ENCODE data around the gene BAG5. TPM values are rescaled to one million over a fixed set of nuclear protein-coding genes. Genes with fewer than 3 reads are reported as not detected.

The BAG5 gene
- total RNA-seq, 1 experiment from 2014 or later = 29.2 TPM

DNA sequence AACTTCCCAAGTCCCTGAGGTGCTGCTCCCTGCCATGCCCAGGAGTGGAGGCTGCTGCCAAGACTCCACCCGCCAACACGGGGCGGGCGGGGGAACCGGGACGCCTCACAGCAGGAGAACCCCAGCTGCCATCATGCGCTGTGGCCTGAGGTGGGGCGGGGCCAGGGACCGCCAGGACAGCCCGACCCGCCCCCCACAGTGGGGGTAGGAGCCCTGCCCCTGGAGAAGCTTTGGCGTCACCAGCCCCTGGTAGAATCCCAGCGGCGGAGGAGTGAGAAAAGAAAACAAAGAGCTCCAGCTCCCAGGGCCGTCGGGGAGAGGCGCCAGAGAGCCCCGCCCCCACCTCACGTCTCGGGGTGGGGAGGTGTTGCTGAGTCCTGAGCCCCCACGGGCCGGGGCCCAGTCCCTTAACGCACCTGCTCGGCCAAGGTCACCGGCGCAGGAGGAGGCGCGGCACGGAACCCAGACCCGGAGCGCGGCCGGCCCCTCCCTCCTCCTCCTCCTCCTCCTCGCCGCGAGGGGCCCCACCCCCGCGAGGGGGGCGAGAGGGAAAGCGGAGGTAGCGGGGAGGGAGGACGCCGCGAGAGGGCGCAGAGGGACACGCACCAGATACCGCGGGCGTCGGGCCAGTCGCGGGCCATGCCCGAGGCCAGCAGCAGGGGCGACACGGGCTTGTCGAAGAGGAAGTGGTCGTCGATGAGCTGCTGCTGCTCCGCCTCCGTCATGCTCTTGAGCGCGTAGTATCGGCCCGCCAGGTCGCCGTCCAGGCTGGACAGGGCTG lies 41.6 kb downstream of the BAG5 start (continued):
- TF ChIP-seq ZBTB43 (CRISPR knock-in tag; IDR thresholded peaks at IDR 0.05) (peak; percentile 86), PREB (CRISPR knock-in tag; IDR thresholded peaks at IDR 0.05; ENCODE audit: borderline replicate concordance) (no peak), ZNF232 (CRISPR knock-in tag; IDR thresholded peaks at IDR 0.05) (peak; percentile 77; the same call in 1 of the 2 replicates), KAT7 (CRISPR knock-in tag; IDR thresholded peaks at IDR 0.05; ENCODE audit: borderline replicate concordance) (no peak), NR2C2 (CRISPR knock-in tag; IDR thresholded peaks at IDR 0.05) (no peak), ZNF121 (CRISPR knock-in tag; IDR thresholded peaks at IDR 0.05) (no peak), OVOL2 (CRISPR knock-in tag; IDR thresholded peaks at IDR 0.05; ENCODE audit: borderline replicate concordance) (no peak), RELA (CRISPR knock-in tag; IDR thresholded peaks at IDR 0.05; ENCODE audit: borderline replicate concordance) (no peak), ARID4B (CRISPR knock-in tag; IDR thresholded peaks at IDR 0.05; ENCODE audit: borderline replicate concordance) (peak; percentile 55; the same call in 1 of the 2 replicates), E2F1 (CRISPR knock-in tag; IDR thresholded peaks at IDR 0.05) (no peak), CDX4 (CRISPR knock-in tag; IDR thresholded peaks at IDR 0.05; ENCODE audit: borderline replicate concordance) (no peak), ZNF671 (CRISPR knock-in tag; IDR thresholded peaks at IDR 0.05) (no peak), GTF2I (CRISPR knock-in tag; conservative IDR thresholded peaks at IDR 0.05) (no peak), ZBTB21 (CRISPR knock-in tag; IDR thresholded peaks at IDR 0.05; ENCODE audit: borderline replicate concordance) (no peak), NFE2L1 (CRISPR knock-in tag; IDR thresholded peaks at IDR 0.05) (peak; percentile 54; the same call in 1 of the 2 replicates), STAT6 (CRISPR knock-in tag; conservative IDR thresholded peaks at IDR 0.05; ENCODE audit: low read depth) (no peak)
- TF ChIP-seq, protein P1, sequence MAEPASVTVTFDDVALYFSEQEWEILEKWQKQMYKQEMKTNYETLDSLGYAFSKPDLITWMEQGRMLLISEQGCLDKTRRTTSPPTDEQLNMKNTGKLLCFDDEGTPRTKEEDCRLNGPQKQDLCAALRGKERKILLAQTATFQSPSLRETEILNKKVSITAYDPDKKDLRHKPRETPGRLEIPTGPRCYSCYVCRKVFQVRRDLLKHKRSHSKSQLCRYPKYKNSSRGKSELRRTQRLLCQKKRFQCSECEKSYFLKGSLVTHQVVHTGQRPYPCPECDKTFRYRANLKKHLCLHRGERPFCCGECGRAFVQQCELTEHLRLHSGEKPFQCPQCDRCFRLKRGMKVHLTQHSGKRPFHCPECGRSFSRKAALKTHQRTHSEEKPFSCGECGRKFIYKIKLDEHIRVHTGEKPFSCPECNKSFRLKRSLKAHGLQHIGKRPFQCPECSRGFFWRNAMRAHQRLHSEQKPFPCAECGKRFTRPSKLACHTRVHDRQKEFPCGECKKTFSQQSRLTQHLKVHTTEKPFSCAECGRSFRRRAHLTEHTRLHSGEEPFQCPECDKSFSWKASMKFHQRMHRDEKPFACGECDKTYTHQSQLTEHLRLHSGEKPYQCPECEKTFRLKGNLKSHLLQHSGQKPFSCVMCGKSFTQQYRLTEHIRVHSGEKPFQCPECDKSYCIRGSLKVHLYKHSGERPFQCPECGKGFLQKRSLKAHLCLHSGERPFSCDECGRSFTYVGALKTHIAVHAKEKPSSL (CRISPR knock-in tag; conservative IDR thresholded peaks at IDR 0.05) = no peak
- TF ChIP-seq, protein P2, sequence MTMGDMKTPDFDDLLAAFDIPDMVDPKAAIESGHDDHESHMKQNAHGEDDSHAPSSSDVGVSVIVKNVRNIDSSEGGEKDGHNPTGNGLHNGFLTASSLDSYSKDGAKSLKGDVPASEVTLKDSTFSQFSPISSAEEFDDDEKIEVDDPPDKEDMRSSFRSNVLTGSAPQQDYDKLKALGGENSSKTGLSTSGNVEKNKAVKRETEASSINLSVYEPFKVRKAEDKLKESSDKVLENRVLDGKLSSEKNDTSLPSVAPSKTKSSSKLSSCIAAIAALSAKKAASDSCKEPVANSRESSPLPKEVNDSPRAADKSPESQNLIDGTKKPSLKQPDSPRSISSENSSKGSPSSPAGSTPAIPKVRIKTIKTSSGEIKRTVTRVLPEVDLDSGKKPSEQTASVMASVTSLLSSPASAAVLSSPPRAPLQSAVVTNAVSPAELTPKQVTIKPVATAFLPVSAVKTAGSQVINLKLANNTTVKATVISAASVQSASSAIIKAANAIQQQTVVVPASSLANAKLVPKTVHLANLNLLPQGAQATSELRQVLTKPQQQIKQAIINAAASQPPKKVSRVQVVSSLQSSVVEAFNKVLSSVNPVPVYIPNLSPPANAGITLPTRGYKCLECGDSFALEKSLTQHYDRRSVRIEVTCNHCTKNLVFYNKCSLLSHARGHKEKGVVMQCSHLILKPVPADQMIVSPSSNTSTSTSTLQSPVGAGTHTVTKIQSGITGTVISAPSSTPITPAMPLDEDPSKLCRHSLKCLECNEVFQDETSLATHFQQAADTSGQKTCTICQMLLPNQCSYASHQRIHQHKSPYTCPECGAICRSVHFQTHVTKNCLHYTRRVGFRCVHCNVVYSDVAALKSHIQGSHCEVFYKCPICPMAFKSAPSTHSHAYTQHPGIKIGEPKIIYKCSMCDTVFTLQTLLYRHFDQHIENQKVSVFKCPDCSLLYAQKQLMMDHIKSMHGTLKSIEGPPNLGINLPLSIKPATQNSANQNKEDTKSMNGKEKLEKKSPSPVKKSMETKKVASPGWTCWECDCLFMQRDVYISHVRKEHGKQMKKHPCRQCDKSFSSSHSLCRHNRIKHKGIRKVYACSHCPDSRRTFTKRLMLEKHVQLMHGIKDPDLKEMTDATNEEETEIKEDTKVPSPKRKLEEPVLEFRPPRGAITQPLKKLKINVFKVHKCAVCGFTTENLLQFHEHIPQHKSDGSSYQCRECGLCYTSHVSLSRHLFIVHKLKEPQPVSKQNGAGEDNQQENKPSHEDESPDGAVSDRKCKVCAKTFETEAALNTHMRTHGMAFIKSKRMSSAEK (CRISPR knock-in tag; IDR thresholded peaks at IDR 0.05; ENCODE audit: borderline replicate concordance) = no peak
- TF ChIP-seq, protein P3, sequence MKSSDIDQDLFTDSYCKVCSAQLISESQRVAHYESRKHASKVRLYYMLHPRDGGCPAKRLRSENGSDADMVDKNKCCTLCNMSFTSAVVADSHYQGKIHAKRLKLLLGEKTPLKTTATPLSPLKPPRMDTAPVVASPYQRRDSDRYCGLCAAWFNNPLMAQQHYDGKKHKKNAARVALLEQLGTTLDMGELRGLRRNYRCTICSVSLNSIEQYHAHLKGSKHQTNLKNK (CRISPR knock-in tag; IDR thresholded peaks at IDR 0.05) = no peak

Data from WTC11 (cell line).